Measurements from ENCODE around the gene AIRE.
"Not testable (repeated sequence)": the region's sequence is repeated elsewhere in the genome, so short reads cannot be mapped to it uniquely, and the experiment has no call there.

The AIRE gene

DNA sequence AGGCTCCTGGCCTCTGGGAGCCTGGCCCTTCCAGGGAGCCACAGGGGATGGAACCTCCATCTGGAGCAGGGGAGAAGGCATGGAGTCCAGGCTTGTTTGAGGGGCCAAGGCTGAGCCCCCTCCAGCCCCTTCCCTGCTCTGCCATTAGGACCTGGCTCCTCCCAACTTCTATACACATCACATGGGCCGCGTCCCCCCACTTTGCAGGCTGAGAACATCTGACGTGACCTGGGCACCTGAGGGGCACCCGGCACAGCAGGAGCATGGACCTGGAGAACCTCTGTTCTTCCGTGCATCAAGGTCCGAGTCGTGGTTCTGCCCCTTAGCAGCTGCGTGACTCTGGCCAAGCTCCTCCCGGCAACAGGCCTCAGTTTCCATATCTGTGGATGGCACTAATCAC is 3.9 kb upstream of the AIRE start:
- no peak for DNase-seq
- Histone ChIP-seq H3K27ac (ENCODE audit: insufficient read depth in 1 of 2, low read depth in 1 of 2, low read length in 2 of 2, poor library complexity in 1 of 2, severe bottlenecking in 2 of 2) (no peak overlapping the region), H3K27me3 (replicated peaks in 2 of 5; ENCODE audit: control insufficient read depth in 4 of 5, insufficient read depth in 5 of 5, low read length in 4 of 5) (no peaks in the 10 kb centered on the region), H3K4me1 (ENCODE audit: control extremely low read depth in 1 of 4, control insufficient read depth in 4 of 4, insufficient read depth in 4 of 4, low read length in 3 of 4) (peaks cover 0 to 22% (median 16%) of the 10 kb centered on the region in 4 experiments), H3K9me3 (ENCODE audit: control extremely low read depth in 1 of 5, control insufficient read depth in 4 of 5, insufficient read depth in 2 of 5, low read depth in 1 of 5, low read length in 4 of 5) (no peaks in the 10 kb centered on the region), H3K4me3 (ENCODE audit: control insufficient read depth in 1 of 7, extremely low read depth in 1 of 7, insufficient read depth in 4 of 7, low read depth in 2 of 7, low read length in 6 of 7) (no peak overlapping the region), H3K36me3 (ENCODE audit: control insufficient read depth in 4 of 4, insufficient read depth in 4 of 4, low read length in 3 of 4) (no peaks in the 10 kb centered on the region)
- POLR2A ChIA-PET = no interaction called here
- CTCF ChIA-PET = interaction anchor here (0.9 kb wide), 1 partner anchor 15 kb away, joined by 3 read pairs; no protein-coding TSS in a partner anchor
- 98% methylated on average over 9 of the region's 9 CpGs for WGBS (ENCODE audit: insufficient coverage)

DNA sequence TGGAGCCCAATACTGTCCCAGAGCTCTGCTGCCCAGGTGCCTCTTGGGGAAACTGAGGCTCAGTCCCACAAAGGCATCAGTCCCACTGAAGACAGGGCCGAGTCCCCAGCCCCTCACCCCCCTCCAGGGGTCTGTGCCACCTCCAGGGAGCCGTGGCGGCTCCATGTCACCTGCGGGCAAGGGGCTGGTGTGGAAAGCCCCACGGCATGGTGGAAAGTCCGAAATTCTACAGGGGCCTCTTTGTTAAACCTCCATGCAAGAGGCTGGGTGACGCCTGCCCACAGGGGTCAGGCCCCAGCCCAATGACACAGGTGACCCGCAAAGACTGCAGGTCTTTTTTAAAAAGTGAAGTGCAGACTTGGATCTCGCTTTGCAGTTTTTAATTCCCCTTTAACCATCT is 3.3 kb upstream of the AIRE start:
- no peaks in the 10 kb centered on the region for H3K36me3 ChIP-seq (ENCODE audit: control insufficient read depth in 4 of 4, insufficient read depth in 4 of 4, low read length in 3 of 4)
- H3K27ac ChIP-seq (ENCODE audit: insufficient read depth in 1 of 2, low read depth in 1 of 2, low read length in 2 of 2, poor library complexity in 1 of 2, severe bottlenecking in 2 of 2) = no peak overlapping the region
- peaks cover 0 to 22% (median 16%) of the 10 kb centered on the region in 4 experiments for H3K4me1 ChIP-seq (ENCODE audit: control extremely low read depth in 1 of 4, control insufficient read depth in 4 of 4, insufficient read depth in 4 of 4, low read length in 3 of 4)
- ChIA-PET POLR2A (no interaction called here), CTCF (interaction anchor here (0.9 kb wide), 1 partner anchor 15 kb away, joined by 3 read pairs; no protein-coding TSS in a partner anchor)
- WGBS (ENCODE audit: insufficient coverage) = 99% methylated on average over 8 of the region's 9 CpGs
- DNase-seq = no peak
- H3K9me3 ChIP-seq (ENCODE audit: control extremely low read depth in 1 of 5, control insufficient read depth in 4 of 5, insufficient read depth in 2 of 5, low read depth in 1 of 5, low read length in 4 of 5) = no peaks in the 10 kb centered on the region
- H3K4me3 ChIP-seq (ENCODE audit: control insufficient read depth in 1 of 7, extremely low read depth in 1 of 7, insufficient read depth in 4 of 7, low read depth in 2 of 7, low read length in 6 of 7) = no peak overlapping the region
- no peaks in the 10 kb centered on the region for H3K27me3 ChIP-seq (replicated peaks in 2 of 5; ENCODE audit: control insufficient read depth in 4 of 5, insufficient read depth in 5 of 5, low read length in 4 of 5)

DNA sequence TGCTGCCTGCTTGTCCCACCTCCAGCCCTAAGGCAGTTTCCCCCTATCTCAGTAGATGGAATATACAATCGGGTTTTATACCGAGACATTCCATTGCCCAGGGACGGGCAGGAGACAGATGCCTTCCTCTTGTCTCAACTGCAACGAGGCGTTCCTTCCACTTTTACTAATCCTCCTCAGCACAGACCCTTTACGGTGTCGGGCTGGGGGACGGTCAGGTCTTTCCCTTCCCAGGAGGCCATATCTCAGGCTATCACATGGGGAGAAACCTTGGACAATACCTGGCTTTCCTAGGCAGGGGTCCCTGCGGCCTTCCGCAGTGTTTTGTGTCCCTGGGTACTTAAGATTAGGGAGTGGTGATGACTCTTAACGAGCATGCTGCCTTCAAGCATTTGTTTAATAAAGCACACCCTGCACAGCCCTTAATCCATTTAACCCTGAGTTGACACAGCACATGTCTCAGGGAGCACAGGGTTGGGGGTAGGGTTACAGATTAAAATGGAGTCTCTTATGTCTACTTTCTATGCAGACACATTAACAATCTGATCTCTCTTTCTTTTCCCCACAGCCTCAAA is 2.4 kb upstream of the AIRE start:
- H3K36me3 ChIP-seq (ENCODE audit: control insufficient read depth in 4 of 4, insufficient read depth in 4 of 4, low read length in 3 of 4); H3K27ac ChIP-seq (ENCODE audit: insufficient read depth in 1 of 2, low read depth in 1 of 2, low read length in 2 of 2, poor library complexity in 1 of 2, severe bottlenecking in 2 of 2); H3K9me3 ChIP-seq (ENCODE audit: control extremely low read depth in 1 of 5, control insufficient read depth in 4 of 5, insufficient read depth in 2 of 5, low read depth in 1 of 5, low read length in 4 of 5); POLR2A ChIA-PET; DNase-seq; H3K27me3 ChIP-seq (replicated peaks in 2 of 5; ENCODE audit: control insufficient read depth in 4 of 5, insufficient read depth in 5 of 5, low read length in 4 of 5); H3K4me3 ChIP-seq (ENCODE audit: control insufficient read depth in 1 of 7, extremely low read depth in 1 of 7, insufficient read depth in 4 of 7, low read depth in 2 of 7, low read length in 6 of 7): not testable (repeated sequence)
- peaks cover 0 to 22% (median 16%) of the 10 kb centered on the region in 4 experiments for H3K4me1 ChIP-seq (ENCODE audit: control extremely low read depth in 1 of 4, control insufficient read depth in 4 of 4, insufficient read depth in 4 of 4, low read length in 3 of 4)
- 29% methylated on average over 3 of the region's 11 CpGs for WGBS (ENCODE audit: insufficient coverage)
- CTCF ChIA-PET = interaction anchor here (1.1 kb wide), 1 partner anchor 15 kb away, joined by 5 read pairs; no protein-coding TSS in a partner anchor

DNA sequence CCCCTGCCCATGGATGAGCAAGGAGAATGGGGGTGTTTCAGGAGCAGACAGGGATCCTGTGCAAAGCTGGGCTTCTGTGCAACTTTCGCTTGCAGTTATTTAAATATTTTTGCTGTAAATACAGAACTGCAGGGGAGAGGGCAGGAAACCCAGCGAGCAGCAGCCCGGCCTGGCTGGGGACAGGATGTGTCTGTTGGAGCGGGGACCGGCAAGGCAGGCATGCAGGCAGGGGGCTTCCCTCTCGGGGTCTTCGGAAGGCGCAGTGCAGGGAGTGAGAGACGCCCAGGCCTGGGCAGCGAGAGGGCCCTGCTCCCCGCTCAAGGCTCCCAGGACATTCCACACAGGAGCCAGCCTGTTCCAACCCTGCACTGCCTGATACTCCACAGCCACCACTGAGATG is 1.7 kb upstream of the AIRE start:
- Histone ChIP-seq H3K36me3 (ENCODE audit: control insufficient read depth in 4 of 4, insufficient read depth in 4 of 4, low read length in 3 of 4) (no peaks in the 10 kb centered on the region), H3K4me1 (ENCODE audit: control extremely low read depth in 1 of 4, control insufficient read depth in 4 of 4, insufficient read depth in 4 of 4, low read length in 3 of 4) (peaks cover 0 to 22% (median 16%) of the 10 kb centered on the region in 4 experiments), H3K9me3 (ENCODE audit: control extremely low read depth in 1 of 5, control insufficient read depth in 4 of 5, insufficient read depth in 2 of 5, low read depth in 1 of 5, low read length in 4 of 5) (no peaks in the 10 kb centered on the region), H3K27ac (ENCODE audit: insufficient read depth in 1 of 2, low read depth in 1 of 2, low read length in 2 of 2, poor library complexity in 1 of 2, severe bottlenecking in 2 of 2) (no peak overlapping the region), H3K27me3 (replicated peaks in 2 of 5; ENCODE audit: control insufficient read depth in 4 of 5, insufficient read depth in 5 of 5, low read length in 4 of 5) (no peaks in the 10 kb centered on the region), H3K4me3 (ENCODE audit: control insufficient read depth in 1 of 7, extremely low read depth in 1 of 7, insufficient read depth in 4 of 7, low read depth in 2 of 7, low read length in 6 of 7) (peak overlapping the region in 2 of 7 experiments; percentile 19 to 38)
- 25% methylated on average over 4 of the region's 11 CpGs for WGBS (ENCODE audit: insufficient coverage)
- ChIA-PET POLR2A (no interaction called here), CTCF (interaction anchor here (1.1 kb wide), 1 partner anchor 16 kb away, joined by 5 read pairs; no protein-coding TSS in a partner anchor)
- DNase-seq = peak in 2 of 3 donors; percentile 64 to 69

DNA sequence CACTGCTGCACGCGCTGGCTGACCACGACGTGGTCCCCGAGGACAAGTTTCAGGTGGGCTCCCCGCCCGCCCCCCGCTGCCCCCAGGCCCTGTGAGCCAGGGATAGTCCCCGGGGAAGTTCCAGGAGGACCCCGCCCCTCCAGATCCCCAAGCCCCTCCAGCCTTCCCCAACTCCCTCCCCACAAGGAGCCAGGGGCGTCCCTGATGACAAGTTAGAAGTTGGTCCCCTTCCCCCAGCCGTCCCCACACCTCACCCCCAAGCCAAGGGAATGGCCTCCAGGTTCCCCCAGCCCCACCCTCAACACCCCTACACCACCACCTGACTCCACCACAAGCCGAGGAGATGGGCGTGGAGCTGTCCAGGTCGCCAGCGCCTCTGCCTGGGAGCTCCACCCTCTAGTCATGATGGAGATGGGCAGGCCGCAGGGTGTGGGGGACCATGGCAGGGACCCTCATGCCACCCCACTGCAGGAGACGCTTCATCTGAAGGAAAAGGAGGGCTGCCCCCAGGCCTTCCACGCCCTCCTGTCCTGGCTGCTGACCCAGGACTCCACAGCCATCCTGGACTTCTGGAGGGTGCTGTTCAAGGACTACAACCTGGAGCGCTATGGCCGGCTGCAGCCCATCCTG is 525 bp downstream of the AIRE start:
- POLR2A ChIA-PET = no interaction called here
- peak overlapping the region in 1 of 7 experiments; percentile 38 for H3K4me3 ChIP-seq (ENCODE audit: control insufficient read depth in 1 of 7, extremely low read depth in 1 of 7, insufficient read depth in 4 of 7, low read depth in 2 of 7, low read length in 6 of 7)
- WGBS (ENCODE audit: insufficient coverage) = 81% methylated on average over 12 of the region's 21 CpGs
- CTCF ChIA-PET = interaction anchor here (1.5 to 1.7 kb wide), 2 partner anchors 12 kb away, joined by 6 to 10 read pairs; no protein-coding TSS in a partner anchor
- peaks cover 0 to 22% (median 16%) of the 10 kb centered on the region in 4 experiments for H3K4me1 ChIP-seq (ENCODE audit: control extremely low read depth in 1 of 4, control insufficient read depth in 4 of 4, insufficient read depth in 4 of 4, low read length in 3 of 4)
- no peaks in the 10 kb centered on the region for H3K36me3 ChIP-seq (ENCODE audit: control insufficient read depth in 4 of 4, insufficient read depth in 4 of 4, low read length in 3 of 4)
- H3K27ac ChIP-seq (ENCODE audit: insufficient read depth in 1 of 2, low read depth in 1 of 2, low read length in 2 of 2, poor library complexity in 1 of 2, severe bottlenecking in 2 of 2) = no peak overlapping the region
- DNase-seq = no peak
- H3K9me3 ChIP-seq (ENCODE audit: control extremely low read depth in 1 of 5, control insufficient read depth in 4 of 5, insufficient read depth in 2 of 5, low read depth in 1 of 5, low read length in 4 of 5) = no peaks in the 10 kb centered on the region
- H3K27me3 ChIP-seq (replicated peaks in 2 of 5; ENCODE audit: control insufficient read depth in 4 of 5, insufficient read depth in 5 of 5, low read length in 4 of 5) = no peaks in the 10 kb centered on the region

DNA sequence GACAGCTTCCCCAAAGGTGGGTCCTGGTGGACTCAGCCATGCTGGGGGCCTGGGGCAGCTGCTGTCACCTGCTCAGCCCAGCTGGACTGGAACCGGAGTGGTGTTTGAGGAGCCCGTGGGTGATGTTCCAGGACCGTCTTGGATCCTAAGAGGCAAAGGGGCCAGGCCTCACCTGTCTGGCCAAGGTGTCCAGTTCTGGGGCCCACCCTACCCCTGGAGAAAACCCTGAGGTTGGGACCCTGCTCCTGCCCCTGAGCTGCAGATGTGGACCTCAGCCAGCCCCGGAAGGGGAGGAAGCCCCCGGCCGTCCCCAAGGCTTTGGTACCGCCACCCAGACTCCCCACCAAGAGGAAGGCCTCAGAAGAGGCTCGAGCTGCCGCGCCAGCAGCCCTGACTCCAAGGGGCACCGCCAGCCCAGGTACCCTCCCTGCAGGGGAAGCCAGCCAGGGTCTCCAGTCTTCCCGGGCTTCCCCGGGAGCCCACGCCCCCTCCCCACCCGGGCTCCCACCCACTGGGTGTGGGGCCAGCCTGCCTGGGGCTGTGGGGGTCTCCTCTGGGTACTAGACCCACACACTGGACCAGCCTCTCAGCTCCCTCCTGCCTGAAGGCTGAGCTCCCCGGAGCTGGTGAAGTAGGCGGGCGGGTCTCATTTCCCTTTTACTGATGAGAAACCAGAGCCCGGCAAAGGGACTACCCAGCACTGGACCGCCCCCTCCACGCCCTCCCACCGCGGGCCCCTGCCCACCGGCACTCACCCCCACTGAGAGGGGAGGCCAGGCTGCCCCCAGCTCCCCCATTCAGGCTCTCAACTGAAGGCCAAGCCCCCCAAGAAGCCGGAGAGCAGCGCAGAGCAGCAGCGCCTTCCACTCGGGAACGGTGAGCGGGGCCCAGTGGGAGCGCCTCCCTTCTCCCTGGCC is 1.3 kb downstream of the AIRE start:
- Histone ChIP-seq H3K27ac (ENCODE audit: insufficient read depth in 1 of 2, low read depth in 1 of 2, low read length in 2 of 2, poor library complexity in 1 of 2, severe bottlenecking in 2 of 2) (no peak overlapping the region), H3K4me1 (ENCODE audit: control extremely low read depth in 1 of 4, control insufficient read depth in 4 of 4, insufficient read depth in 4 of 4, low read length in 3 of 4) (peaks cover 0 to 22% (median 16%) of the 10 kb centered on the region in 4 experiments), H3K9me3 (ENCODE audit: control extremely low read depth in 1 of 5, control insufficient read depth in 4 of 5, insufficient read depth in 2 of 5, low read depth in 1 of 5, low read length in 4 of 5) (no peaks in the 10 kb centered on the region), H3K36me3 (ENCODE audit: control insufficient read depth in 4 of 4, insufficient read depth in 4 of 4, low read length in 3 of 4) (no peaks in the 10 kb centered on the region), H3K4me3 (ENCODE audit: control insufficient read depth in 1 of 7, extremely low read depth in 1 of 7, insufficient read depth in 4 of 7, low read depth in 2 of 7, low read length in 6 of 7) (no peak overlapping the region), H3K27me3 (replicated peaks in 2 of 5; ENCODE audit: control insufficient read depth in 4 of 5, insufficient read depth in 5 of 5, low read length in 4 of 5) (no peaks in the 10 kb centered on the region)
- WGBS (ENCODE audit: insufficient coverage) = 86% methylated on average over 22 of the region's 31 CpGs
- POLR2A ChIA-PET = no interaction called here
- no peak for DNase-seq
- CTCF ChIA-PET = interaction anchor here (1.5 to 1.7 kb wide), 2 partner anchors 11 to 21 kb away, joined by 4 to 10 read pairs; no protein-coding TSS in a partner anchor

All from common myeloid progenitor, CD34-positive (primary cell).